GM19395 (cell line): ENCODE measurements around the gene NCF1.
"Not testable (repeated sequence)": the region's sequence is repeated elsewhere in the genome, so short reads cannot be mapped to it uniquely, and the experiment has no call there.

Experiments
- ATAC-seq: cut with Tn5 transposase; IDR thresholded peaks from one replicate; pipeline ENCODE4 v1.9.1; 2021; ENCODE audit warnings: mild to moderate bottlenecking, moderate library complexity; ENCODE audit not compliant: unreplicated experiment

NCF1 gene

GRCh38 chr7:74773760-74774750 is at the start of gene NCF1:
Gene NCF1, plus strand, starts transcription at chr7:74774011. Its CDS starts 21 bp downstream, at chr7:74774032.
- ATAC-seq = peak; percentile 85

- ATAC-seq = no peak
These were observed 48.0 kb upstream of the NCF1 start for GRCh38 chr7:74725840-74726239.

GRCh38 chr7:74726309-74727101 is 47.3 kb upstream of the NCF1 start:
- ATAC-seq = no peak

- ATAC-seq = not testable (repeated sequence)
These were observed 45.1 kb upstream of the NCF1 start for GRCh38 chr7:74728686-74729085.

GRCh38 chr7:74730186-74730585 is 43.6 kb upstream of the NCF1 start:
- ATAC-seq = not testable (repeated sequence)

- not testable (repeated sequence) for ATAC-seq
These were observed 33.7 kb upstream of the NCF1 start for GRCh38 chr7:74739974-74740703.

- not testable (repeated sequence) for ATAC-seq
These were observed 29.8 kb upstream of the NCF1 start for GRCh38 chr7:74743936-74744557.

GRCh38 chr7:74753921-74754482 is 19.8 kb upstream of the NCF1 start:
- not testable (repeated sequence) for ATAC-seq

GRCh38 chr7:74756673-74757072 is 17.1 kb upstream of the NCF1 start:
- ATAC-seq = not testable (repeated sequence)

GRCh38 chr7:74758268-74758667 is 15.5 kb upstream of the NCF1 start:
- not testable (repeated sequence) for ATAC-seq

- not testable (repeated sequence) for ATAC-seq
These were observed 14.8 kb upstream of the NCF1 start for GRCh38 chr7:74758982-74759381.

- peak; percentile 45 for ATAC-seq
These were observed 8.4 kb upstream of the NCF1 start for GRCh38 chr7:74765205-74765918.

GRCh38 chr7:74766509-74766908 is 7.3 kb upstream of the NCF1 start:
- not testable (repeated sequence) for ATAC-seq

- not testable (repeated sequence) for ATAC-seq
These were observed 6.8 kb upstream of the NCF1 start for GRCh38 chr7:74766991-74767390.

GRCh38 chr7:74770062-74770461 is 3.7 kb upstream of the NCF1 start:
- ATAC-seq = not testable (repeated sequence)

- ATAC-seq = not testable (repeated sequence)
These were observed 1.7 kb upstream of the NCF1 start for GRCh38 chr7:74772093-74772492.

GRCh38 chr7:74775111-74775510 is 1.3 kb downstream of the NCF1 start:
- ATAC-seq = peak; percentile 48

GRCh38 chr7:74779053-74779452 is 5.2 kb downstream of the NCF1 start:
- not testable (repeated sequence) for ATAC-seq

GRCh38 chr7:74781746-74782145 is 7.9 kb downstream of the NCF1 start:
- ATAC-seq = not testable (repeated sequence)
